ENCODE results near the gene ABLIM3.

DNA sequence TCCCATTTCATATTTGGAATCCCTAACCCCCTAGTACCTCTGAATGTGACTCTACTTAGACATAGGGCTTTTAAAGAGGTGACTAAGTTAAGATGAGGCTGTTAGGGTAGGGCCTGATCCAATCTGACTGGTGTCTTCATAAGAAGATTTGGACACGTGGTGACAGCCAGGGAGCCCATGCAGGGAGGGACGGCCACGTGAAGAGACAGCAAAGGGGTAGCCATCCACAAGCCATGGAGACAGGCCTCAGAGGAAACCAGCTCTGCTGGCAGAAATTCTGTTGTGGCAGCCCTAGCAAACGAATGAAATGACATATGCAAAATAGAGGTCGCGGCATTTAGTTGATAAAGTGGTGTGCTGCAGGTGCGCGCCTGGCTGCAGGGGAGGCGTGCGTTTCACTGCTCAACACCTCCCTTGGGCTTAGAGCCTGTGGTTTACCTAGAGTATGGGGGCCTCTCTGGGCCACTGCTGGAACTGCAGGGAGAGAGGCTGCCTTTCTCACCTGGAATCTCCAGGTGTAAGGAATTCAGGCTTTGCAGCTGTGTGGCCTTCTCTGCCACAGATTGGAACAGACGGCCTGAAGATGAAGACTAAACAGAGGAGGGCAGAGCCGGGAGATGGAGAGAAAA lies 123.3 kb downstream of the ABLIM3 start:
- TF ChIP-seq EP300 (IDR thresholded peaks at IDR 0.05): no peak
- no peak for TF ChIP-seq CTCF (IDR thresholded peaks at IDR 0.05)
- no peak for TF ChIP-seq POLR2A (IDR thresholded peaks at IDR 0.05)
